ENCODE data around the gene PPP2R3B. TPM values are rescaled to one million over a fixed set of nuclear protein-coding genes. Genes with fewer than 3 reads are reported as not detected.

The PPP2R3B gene
- total and polyA plus RNA-seq, 2 of the 13 experiments (the other 11 are each of a cell fraction or from before 2014, with no cell fraction given): 17.0 to 21.4 TPM

- TF ChIP-seq MEIS1 (CRISPR knock-in tag; IDR thresholded peaks at IDR 0.05; ENCODE audit: borderline replicate concordance) (peak; percentile 92; the same call in 1 of the 2 replicates), HOXA3 (CRISPR knock-in tag; IDR thresholded peaks at IDR 0.05) (peak; percentile 31), NR2F2 (IDR thresholded peaks at IDR 0.05; ENCODE audit: borderline replicate concordance, low read depth) (no peak), ZHX2 (IDR thresholded peaks at IDR 0.05; ENCODE audit: low read depth) (no peak), ZHX2 (CRISPR knock-in tag; IDR thresholded peaks at IDR 0.05; ENCODE audit: borderline replicate concordance) (no peak), HIVEP1 (CRISPR knock-in tag; IDR thresholded peaks at IDR 0.05) (0 out of 2 replicates have a peak, but pooled peaks have one; percentile 17), ZFP36L1 (CRISPR knock-in tag; IDR thresholded peaks at IDR 0.05) (0 out of 2 replicates have a peak, but pooled peaks have one; percentile 47), ZNF263 (CRISPR knock-in tag; IDR thresholded peaks at IDR 0.05) (peak; percentile 47), NFE2L1 (CRISPR knock-in tag; IDR thresholded peaks at IDR 0.05; ENCODE audit: borderline replicate concordance) (no peak), NRL (CRISPR knock-in tag; IDR thresholded peaks at IDR 0.05; ENCODE audit: borderline replicate concordance) (no peak), ZNF660 (CRISPR knock-in tag; IDR thresholded peaks at IDR 0.05; ENCODE audit: borderline replicate concordance, low read depth) (no peak), SRF (IDR thresholded peaks at IDR 0.05; ENCODE audit: low read depth, low read length) (peak; percentile 44; the same call in 1 of the 2 replicates), ZNF138 (CRISPR knock-in tag; IDR thresholded peaks at IDR 0.05; ENCODE audit: low read depth) (0 out of 2 replicates have a peak, but pooled peaks have one; percentile 10), ZNF274 (CRISPR knock-in tag; IDR thresholded peaks at IDR 0.05) (0 out of 2 replicates have a peak, but pooled peaks have one; percentile 28), CTCF (CRISPR knock-in tag; IDR thresholded peaks at IDR 0.05) (peak; percentile 83), POGK (CRISPR knock-in tag; conservative IDR thresholded peaks at IDR 0.05) (0 out of 2 replicates have a peak, but pooled peaks have one; percentile 15)
Observed at GRCh38 chrX:323721-324628, 62.7 kb downstream of the PPP2R3B start (continued).

All from HepG2 (cell line).